Mucosa of stomach (tissue), 1 donor: ENCODE measurements around the gene SPEF2.
"Not testable (repeated sequence)": the region's sequence is repeated elsewhere in the genome, so short reads cannot be mapped to it uniquely, and the experiment has no call there.

Experiments
- H3K27me3 ChIP-seq: one replicate; pipeline ENCODE4 v1.7.0; 2013; ENCODE audit warnings: mild to moderate bottlenecking, low read length; ENCODE audit not compliant: control insufficient read depth, insufficient read depth
- H3K36me3 ChIP-seq: one replicate; pipeline ENCODE4 v1.7.0; 2013; ENCODE audit warnings: low read length; ENCODE audit not compliant: control insufficient read depth, insufficient read depth
- H3K4me1 ChIP-seq: one replicate; pipeline ENCODE4 v1.7.0; 2013; ENCODE audit warnings: mild to moderate bottlenecking, low read length; ENCODE audit not compliant: control insufficient read depth, insufficient read depth
- H3K4me3 ChIP-seq: one replicate; pipeline ENCODE4 v1.7.0; 2013; ENCODE audit warnings: low read length
- H3K9ac ChIP-seq: one replicate; pipeline ENCODE4 v1.7.0; 2013; ENCODE audit warnings: mild to moderate bottlenecking, low read length, moderate library complexity
- H3K9me3 ChIP-seq: one replicate; pipeline ENCODE4 v1.7.0; 2013; ENCODE audit warnings: mild to moderate bottlenecking, low read length, moderate library complexity; ENCODE audit not compliant: control insufficient read depth
- donor health status: Pancreatic carcinoma.

SPEF2 gene

GRCh38 chr5:35856186-35856764 is 238.6 kb downstream of the SPEF2 start:
- H3K4me1 ChIP-seq, H3K4me3 ChIP-seq, H3K36me3 ChIP-seq, H3K27me3 ChIP-seq, H3K9me3 ChIP-seq, H3K9ac ChIP-seq: not testable (repeated sequence)

- Histone ChIP-seq H3K36me3 (no peaks in the 10 kb centered on the region), H3K4me1 (no peaks in the 10 kb centered on the region), H3K4me3 (no peak within 1 kb of the TSS), H3K9me3 (no peaks in the 10 kb centered on the region), H3K9ac (no peak within 1 kb of the TSS), H3K27me3 (no peaks in the 10 kb centered on the region)
These were observed 239.2 kb downstream of the SPEF2 start, which contains the start of gene IL7R for GRCh38 chr5:35856765-35857351. TSS of gene IL7R (plus strand) at chr5:35856891. CDS start at chr5:35856978, 87 bp downstream.

- no peak overlapping the region for H3K9ac ChIP-seq
- no peak overlapping the region for H3K4me3 ChIP-seq
- H3K27me3 ChIP-seq = no peaks in the 10 kb centered on the region
- H3K36me3 ChIP-seq = no peaks in the 10 kb centered on the region
- no peaks in the 10 kb centered on the region for H3K9me3 ChIP-seq
- H3K4me1 ChIP-seq = no peaks in the 10 kb centered on the region
These were observed 240.0 kb downstream of the SPEF2 start for GRCh38 chr5:35857606-35858205.

GRCh38 chr5:35859101-35859661 is 241.5 kb downstream of the SPEF2 start:
- no peaks in the 10 kb centered on the region for H3K27me3 ChIP-seq
- H3K4me1 ChIP-seq = no peaks in the 10 kb centered on the region
- H3K4me3 ChIP-seq = no peak overlapping the region
- no peaks in the 10 kb centered on the region for H3K9me3 ChIP-seq
- H3K36me3 ChIP-seq = no peaks in the 10 kb centered on the region
- H3K9ac ChIP-seq = no peak overlapping the region

GRCh38 chr5:35860686-35861085 is 243.0 kb downstream of the SPEF2 start:
- H3K4me1 ChIP-seq = no peaks in the 10 kb centered on the region
- H3K9ac ChIP-seq = no peak overlapping the region
- no peaks in the 10 kb centered on the region for H3K36me3 ChIP-seq
- H3K27me3 ChIP-seq = no peaks in the 10 kb centered on the region
- H3K4me3 ChIP-seq = no peak overlapping the region
- H3K9me3 ChIP-seq = no peaks in the 10 kb centered on the region

- no peak overlapping the region for H3K4me3 ChIP-seq
- no peaks in the 10 kb centered on the region for H3K4me1 ChIP-seq
- no peaks in the 10 kb centered on the region for H3K27me3 ChIP-seq
- H3K36me3 ChIP-seq = no peaks in the 10 kb centered on the region
- H3K9me3 ChIP-seq = no peaks in the 10 kb centered on the region
- H3K9ac ChIP-seq = no peak overlapping the region
These were observed 244.1 kb downstream of the SPEF2 start for GRCh38 chr5:35861718-35862117.

GRCh38 chr5:35862126-35862525 is 244.5 kb downstream of the SPEF2 start:
- H3K4me3 ChIP-seq = no peak overlapping the region
- H3K27me3 ChIP-seq = no peaks in the 10 kb centered on the region
- no peaks in the 10 kb centered on the region for H3K36me3 ChIP-seq
- no peaks in the 10 kb centered on the region for H3K9me3 ChIP-seq
- H3K9ac ChIP-seq = no peak overlapping the region
- no peaks in the 10 kb centered on the region for H3K4me1 ChIP-seq

GRCh38 chr5:35863159-35863558 is 245.5 kb downstream of the SPEF2 start:
- H3K36me3 ChIP-seq = no peaks in the 10 kb centered on the region
- H3K27me3 ChIP-seq = no peaks in the 10 kb centered on the region
- no peak overlapping the region for H3K9ac ChIP-seq
- no peaks in the 10 kb centered on the region for H3K9me3 ChIP-seq
- H3K4me1 ChIP-seq = no peaks in the 10 kb centered on the region
- no peak overlapping the region for H3K4me3 ChIP-seq
